OCI-LY7 (cell line): ENCODE data around the gene GGA1. TPM values are rescaled to one million over a fixed set of nuclear protein-coding genes. Genes with fewer than 3 reads are reported as not detected.

Source experiments
- BruUV-seq: library from RNA; stranded (reverse); fragments of 400-500 nt; replicated peaks from 2 replicates; lab custom pipeline; 2021; lab: Mats Ljungman, UMichigan
- CTCF ChIA-PET: fragments of 300-600 bp; sonication (Branson Sonifier 250); formaldehyde crosslinking; loops from one replicate; lab custom pipeline; 2022; ENCODE audit warnings: antibody characterized with exemption; ENCODE audit not compliant: unreplicated experiment; lab: Charles Lee
- POLR2A ChIA-PET: fragments of 300-600 bp; sonication (Branson Sonifier 250); formaldehyde crosslinking; loops from one replicate; lab custom pipeline; 2022; ENCODE audit warnings: antibody characterized with exemption; lab: Charles Lee
- DNase-seq: peaks from one replicate; pipeline ENCODE4 v3.0.0-alpha.2; 2015; ENCODE audit warnings: low spot score
- H2AFZ ChIP-seq: fragments of 200-600 bp; sonication (generic), shearing (Covaris generic); 2 replicates; pipeline ENCODE4 v1.6.1; 2014; ENCODE audit warnings: mild to moderate bottlenecking, antibody characterized with exemption, low read length, moderate library complexity
- H3K27ac ChIP-seq: fragments of 200-600 bp; sonication (generic); 2 replicates; pipeline ENCODE4 v1.5.1; 2014; ENCODE audit warnings: mixed run types, low read depth, mild to moderate bottlenecking, moderate library complexity, low read length, inconsistent platforms; ENCODE audit not compliant: poor library complexity, severe bottlenecking
- H3K36me3 ChIP-seq: fragments of 200-600 bp; sonication (generic); 2 replicates; pipeline ENCODE4 v1.6.1; 2014; ENCODE audit warnings: mild to moderate bottlenecking, antibody characterized with exemption, low read length, moderate library complexity, mixed read lengths; ENCODE audit not compliant: insufficient read depth
- H3K4me1 ChIP-seq: fragments of 200-600 bp; sonication (generic); 2 replicates; pipeline ENCODE4 v1.5.1; 2014; ENCODE audit warnings: mild to moderate bottlenecking, low read length; ENCODE audit not compliant: insufficient read depth, poor library complexity, severe bottlenecking
- H3K4me2 ChIP-seq: fragments of 200-600 bp; sonication (generic); 2 replicates; pipeline ENCODE4 v1.6.1; 2014; ENCODE audit warnings: mild to moderate bottlenecking, low read length
- H3K4me3 ChIP-seq: fragments of 200-600 bp; sonication (generic); 2 replicates; pipeline ENCODE4 v1.5.1; 2014; ENCODE audit warnings: mild to moderate bottlenecking, low read depth, low read length; ENCODE audit not compliant: poor library complexity, severe bottlenecking
- H3K79me2 ChIP-seq: fragments of 200-600 bp; sonication (generic); 2 replicates; pipeline ENCODE4 v1.6.1; 2016; ENCODE audit warnings: low read depth, mild to moderate bottlenecking, low read length, moderate library complexity, mixed read lengths; ENCODE audit not compliant: insufficient read depth
- H3K9me2 ChIP-seq: fragments of 200-600 bp; sonication (generic); 2 replicates; pipeline ENCODE4 v1.6.1; 2016; ENCODE audit warnings: mild to moderate bottlenecking, low read length, mixed read lengths; ENCODE audit not compliant: insufficient read depth
- H3K9me3 ChIP-seq: fragments of 200-600 bp; sonication (generic); 2 replicates; pipeline ENCODE4 v1.6.1; 2014; ENCODE audit warnings: mild to moderate bottlenecking, mixed run types, low read length, mixed read lengths
- H4K20me1 ChIP-seq: fragments of 200-600 bp; sonication (generic); 2 replicates; pipeline ENCODE4 v1.6.1; 2014; ENCODE audit warnings: mild to moderate bottlenecking, antibody characterized with exemption, low read length, moderate library complexity, mixed read lengths; ENCODE audit not compliant: insufficient read depth
- CTCF ChIP-seq: fragments of 200-600 bp; sonication (generic); conservative IDR thresholded peaks from 2 replicates; pipeline ENCODE4 v1.5.1; 2014; ENCODE audit warnings: mild to moderate bottlenecking, antibody characterized with exemption, low read length, moderate library complexity, mixed read lengths
- EZH2phosphoT487 ChIP-seq: fragments of 200-600 bp; sonication (generic); IDR thresholded peaks from 2 replicates; pipeline ENCODE4 v1.6.1; 2018; ENCODE audit warnings: low read depth, borderline replicate concordance, mild to moderate bottlenecking, mixed run types, antibody characterized with exemption, low read length, moderate library complexity, mixed read lengths
- intact Hi-C: fragments of 100-400 bp; cut with micrococcal nuclease; formaldehyde crosslinking; loops from one replicate; pipeline ENCODE4 v1.10.0; 2022; ENCODE audit not compliant: unreplicated experiment
- total RNA-seq, 2 experiments: library from RNA; depleted of rRNA in 1 of 2; stranded (reverse); fragments of >200 nt in 1 of 2; shearing (Covaris generic) in 1 of 2; gene quantifications; 2 replicates each; pipeline ENCODE4 v1.2.3, GENCODE V29; 2014 to 2022

Gene GGA1
- total RNA-seq, 2 experiments from 2014 or later = 127 to 172 TPM

- Histone ChIP-seq H3K9me3 (no peaks in the 10 kb centered on the region), H3K36me3 (no peaks in the 10 kb centered on the region), H3K4me1 (peaks cover 4% of the 10 kb centered on the region), H3K27ac (no peak overlapping the region), H3K4me3 (no peak overlapping the region), H3K4me2 (0 out of 2 replicates have a peak overlapping the region, but pooled peaks have one; percentile 5), H3K9me2 (no peaks in the 10 kb centered on the region), H3K79me2 (no peaks in the 10 kb centered on the region), H2AFZ (no peak overlapping the region), H4K20me1 (no peaks in the 10 kb centered on the region)
- ChIA-PET POLR2A (interaction anchor here (1.1 to 1.6 kb wide), 3 partner anchors 25 to 28 kb away, joined by 3 to 5 read pairs (median 3); no protein-coding TSS in a partner anchor), CTCF (interaction anchor here (0.7 to 3.2 kb wide), 5 partner anchors 15 to 43 kb away, joined by 3 to 21 read pairs (median 4); no protein-coding TSS in a partner anchor)
- no TSS peak for BruUV-seq
- TF ChIP-seq CTCF (peak; percentile 96), EZH2phosphoT487 (no peak)
- DNase-seq = peak; percentile 85
- intact Hi-C loops = loop anchor here (1.0 to 2.0 kb wide), 3 partner anchors 29 to 250 kb away; no protein-coding TSS in a partner anchor
These were observed 41.5 kb upstream of the GGA1 start for GRCh38 chr22:37566903-37567798.

- POLR2A ChIA-PET = interaction anchor here (1.2 kb wide), 1 partner anchor 29 kb away, joined by 3 read pairs; no protein-coding TSS in a partner anchor
- H3K4me1 ChIP-seq = peaks cover 4% of the 10 kb centered on the region
- DNase-seq = no peak
- BruUV-seq = no TSS peak
- no peaks in the 10 kb centered on the region for H3K36me3 ChIP-seq
- CTCF ChIA-PET = interaction anchor here (0.7 to 1.2 kb wide), 2 partner anchors 15 to 27 kb away, joined by 4 to 6 read pairs; no protein-coding TSS in a partner anchor
- no peak overlapping the region for H3K4me3 ChIP-seq
- no peaks in the 10 kb centered on the region for H3K9me2 ChIP-seq
- no peaks in the 10 kb centered on the region for H4K20me1 ChIP-seq
- no peaks in the 10 kb centered on the region for H3K9me3 ChIP-seq
- no peaks in the 10 kb centered on the region for H3K79me2 ChIP-seq
- intact Hi-C loops = no loop called here
- no peak overlapping the region for H3K27ac ChIP-seq
- H3K4me2 ChIP-seq = no peak overlapping the region
- no peak for TF ChIP-seq CTCF
- TF ChIP-seq EZH2phosphoT487 = no peak
- no peak overlapping the region for H2AFZ ChIP-seq
These were observed 40.6 kb upstream of the GGA1 start for GRCh38 chr22:37568012-37568411.
